OCI-M1 (cell line): ENCODE results near the gene KCNMA1.
"Not testable (repeated sequence)": the region's sequence is repeated elsewhere in the genome, so short reads cannot be mapped to it uniquely, and the experiment has no call there.

Experiments used
- DNase-seq: peaks from one replicate; lab custom pipeline; 2025; lab: John Stamatoyannopoulos, UW

KCNMA1 gene

GRCh38 chr10:77532068-77532467 is 105.5 kb downstream of the KCNMA1 start:
- no peak for DNase-seq

DNA sequence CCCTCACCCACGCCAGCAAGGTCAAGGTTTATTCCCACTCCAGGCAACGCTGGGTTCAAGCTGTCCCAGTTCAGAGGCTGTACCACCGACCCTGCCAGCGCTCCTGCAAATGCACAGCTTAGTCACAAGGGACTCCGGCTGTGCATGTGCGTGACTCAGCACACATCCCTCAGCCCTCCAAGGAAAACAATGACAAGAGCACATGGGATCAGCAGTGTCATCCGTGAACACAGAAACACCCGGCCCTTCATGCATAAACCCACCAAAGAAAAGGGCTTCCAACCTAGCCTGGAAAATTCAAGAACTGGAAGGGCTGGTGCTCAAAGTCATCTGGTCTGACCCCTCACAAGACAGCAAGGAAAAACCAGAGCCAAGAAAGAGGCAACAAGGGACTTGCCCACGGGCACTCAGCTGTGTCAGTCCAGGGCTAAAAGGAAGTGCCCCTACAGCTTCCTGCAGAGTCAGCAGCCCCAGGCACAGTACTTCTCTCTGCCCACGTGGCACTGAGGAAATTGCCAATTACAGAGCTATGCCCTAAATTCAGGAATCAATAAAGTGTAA is 106.1 kb downstream of the KCNMA1 start:
- DNase-seq, result no peak

- DNase-seq, result no peak
Measured at GRCh38 chr10:77530011-77530410, 107.6 kb downstream of the KCNMA1 start.

DNA sequence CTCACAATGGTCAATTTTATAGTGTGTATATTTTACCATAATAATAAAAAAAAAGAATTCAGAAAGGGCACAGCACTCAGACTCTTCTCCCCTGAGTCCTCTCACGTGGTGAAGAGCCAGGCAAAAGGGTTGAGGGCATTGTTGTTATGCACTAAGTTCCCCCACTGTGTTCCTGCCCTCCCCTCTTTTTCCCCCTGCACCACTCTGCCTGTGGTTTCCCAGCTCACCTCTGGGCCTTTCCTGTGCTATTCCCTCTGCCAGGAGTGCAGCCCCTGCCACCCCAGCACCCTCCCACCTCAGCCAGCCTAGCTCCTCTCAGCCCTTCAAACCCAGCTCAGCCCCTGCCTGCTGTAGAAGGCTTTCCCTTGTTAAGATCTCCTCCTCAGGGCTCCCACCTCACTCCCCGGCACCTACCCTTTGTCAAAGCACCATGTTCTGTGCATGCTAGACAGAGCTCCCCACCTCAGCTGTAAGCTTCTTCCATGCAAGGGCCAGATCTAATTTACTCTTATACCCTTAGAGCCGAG is 108.5 kb downstream of the KCNMA1 start:
- no peak for DNase-seq

DNA sequence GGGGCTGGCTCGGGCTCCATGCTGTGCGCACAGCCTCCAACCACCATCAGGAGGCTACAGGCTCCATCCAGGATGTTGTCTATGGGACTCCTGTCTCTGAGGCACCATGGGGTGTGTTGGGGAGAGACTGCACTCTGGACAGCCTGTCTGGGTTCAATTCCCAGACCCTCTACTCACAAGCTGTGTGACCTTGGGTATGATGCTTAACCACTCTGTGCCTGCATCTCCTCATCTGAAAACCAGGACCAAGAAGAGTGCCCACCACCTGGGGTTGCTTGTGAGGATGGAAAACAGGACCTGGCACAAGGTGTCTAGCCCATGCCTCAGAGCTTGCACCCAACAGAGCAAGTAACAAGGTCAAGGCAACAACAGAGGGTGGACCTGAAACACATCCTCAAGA is 109.8 kb downstream of the KCNMA1 start:
- DNase-seq, result no peak

GRCh38 chr10:77526868-77527617 is 110.6 kb downstream of the KCNMA1 start:
- DNase-seq, result no peak

DNA sequence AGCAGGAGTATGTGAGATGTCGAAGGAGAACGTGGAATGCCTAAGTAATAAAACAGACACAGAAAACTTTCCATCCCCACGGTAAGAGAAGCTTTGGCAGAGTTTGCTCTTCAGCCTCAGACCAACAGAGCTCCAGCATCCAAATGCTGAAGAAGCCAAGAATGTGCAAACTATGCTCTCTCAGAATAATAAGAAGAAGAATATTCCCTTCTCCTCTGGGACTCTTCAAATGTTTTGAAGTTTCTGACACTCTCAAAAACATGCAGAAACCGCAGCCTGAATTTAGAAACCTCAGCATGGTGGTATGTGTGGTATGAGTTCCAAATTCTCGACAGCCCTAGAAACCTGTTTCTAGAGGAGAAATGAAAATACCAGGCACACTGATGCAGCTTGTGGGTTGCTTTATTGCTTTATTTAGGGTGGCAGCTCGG is 113.3 kb downstream of the KCNMA1 start:
- DNase-seq, result no peak

DNA sequence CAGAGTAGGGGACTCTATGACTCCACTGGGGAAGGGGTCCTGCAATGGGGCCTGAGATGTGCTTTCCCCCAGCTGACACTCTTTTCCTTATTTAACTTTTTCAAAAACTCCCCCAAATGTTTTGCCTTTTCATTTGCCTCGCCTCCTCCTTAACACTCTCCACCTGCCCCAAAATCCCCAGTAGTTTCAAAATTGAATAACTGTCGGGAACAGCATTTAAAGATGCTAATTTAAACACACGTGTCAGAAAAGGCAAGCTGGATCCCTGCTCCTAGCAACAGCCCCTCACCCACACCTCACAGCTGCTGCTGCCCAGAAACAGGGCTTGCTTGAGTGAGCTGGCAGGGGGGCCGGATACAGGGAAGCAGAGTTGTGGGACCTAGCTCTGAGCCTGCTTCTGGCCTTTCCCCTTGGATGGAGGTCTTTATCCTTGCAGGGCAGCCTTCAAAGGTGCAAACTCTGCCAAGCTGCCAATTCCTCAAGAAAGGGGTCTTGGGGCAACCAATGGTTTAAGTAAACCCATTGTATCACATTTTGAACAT is 115.3 kb downstream of the KCNMA1 start:
- DNase-seq, result no peak

- DNase-seq, result no peak
Measured at GRCh38 chr10:77520995-77521394, 116.6 kb downstream of the KCNMA1 start.

DNA sequence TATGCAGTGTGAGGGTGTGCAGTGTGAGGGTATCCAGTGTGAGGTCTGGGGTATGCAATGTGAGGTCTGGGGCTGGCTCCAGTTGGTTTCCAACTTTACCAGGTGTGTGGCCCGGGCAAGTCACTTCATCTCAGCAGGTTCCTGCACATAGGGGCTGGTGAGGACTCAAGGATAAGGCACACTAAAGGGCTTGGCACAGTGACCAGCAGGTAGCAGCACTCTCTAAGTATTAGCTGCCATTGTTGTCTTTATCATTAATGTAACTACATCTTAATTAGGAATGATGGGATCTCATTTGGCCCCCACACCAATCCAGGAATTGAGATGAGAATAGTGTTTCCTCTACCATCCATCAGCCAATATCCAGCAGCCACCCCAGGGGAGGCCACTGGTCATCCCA is 117.3 kb downstream of the KCNMA1 start:
- no peak for DNase-seq

DNA sequence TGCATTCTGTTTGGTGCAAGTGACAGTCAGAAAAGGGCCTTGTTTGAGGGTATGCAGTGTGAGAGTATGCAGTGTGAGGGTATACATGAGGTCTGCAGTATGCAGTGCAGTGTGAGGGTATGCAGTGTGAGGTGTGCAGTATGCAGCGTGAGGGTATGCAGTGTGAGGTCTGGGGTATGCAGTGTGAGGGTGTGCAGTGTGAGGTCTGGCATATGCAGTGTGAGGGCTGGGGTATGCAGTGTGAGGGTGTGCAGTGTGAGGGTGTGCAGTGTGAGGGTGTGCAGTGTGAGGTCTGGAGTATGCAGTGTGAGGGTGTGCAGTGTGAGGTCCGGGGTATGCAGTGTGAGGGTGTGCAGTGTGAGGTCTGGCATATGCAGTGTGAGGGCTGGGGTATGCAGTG is 117.8 kb downstream of the KCNMA1 start:
- DNase-seq, result not testable (repeated sequence)

GRCh38 chr10:77518910-77519274 is 118.7 kb downstream of the KCNMA1 start:
- no peak for DNase-seq

DNA sequence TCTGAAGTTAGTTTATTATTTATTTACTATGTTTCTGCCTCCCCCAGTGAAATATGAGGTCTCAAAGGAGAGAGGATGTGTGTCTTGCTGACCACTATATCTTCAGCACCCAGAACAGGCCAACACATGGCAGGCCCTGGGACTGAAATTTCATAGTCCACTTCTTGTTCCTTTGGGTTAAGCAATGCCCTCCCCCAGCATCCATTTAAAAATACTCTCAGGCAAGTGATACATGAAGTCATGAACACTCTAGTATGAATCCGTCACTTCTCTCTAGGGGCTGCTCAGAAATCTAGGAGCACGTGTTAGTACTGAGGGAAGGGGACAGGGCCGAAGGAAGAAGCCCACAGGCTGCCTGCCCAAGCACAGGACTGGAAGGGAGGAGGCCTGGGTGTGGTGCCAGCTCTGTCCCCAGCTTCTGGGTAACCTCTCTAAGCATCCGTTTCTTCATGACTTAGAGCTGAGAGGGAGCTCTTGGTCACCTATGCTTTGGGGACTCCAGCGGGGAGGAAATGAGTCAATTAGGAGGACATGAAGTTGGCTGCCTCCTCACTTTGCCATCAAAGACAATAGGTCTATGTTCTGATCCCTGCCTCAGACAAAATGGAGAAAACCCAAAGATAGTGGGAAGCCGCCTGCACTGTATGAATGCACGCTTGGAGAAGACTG is 119.2 kb downstream of the KCNMA1 start:
- DNase-seq, result no peak

DNA sequence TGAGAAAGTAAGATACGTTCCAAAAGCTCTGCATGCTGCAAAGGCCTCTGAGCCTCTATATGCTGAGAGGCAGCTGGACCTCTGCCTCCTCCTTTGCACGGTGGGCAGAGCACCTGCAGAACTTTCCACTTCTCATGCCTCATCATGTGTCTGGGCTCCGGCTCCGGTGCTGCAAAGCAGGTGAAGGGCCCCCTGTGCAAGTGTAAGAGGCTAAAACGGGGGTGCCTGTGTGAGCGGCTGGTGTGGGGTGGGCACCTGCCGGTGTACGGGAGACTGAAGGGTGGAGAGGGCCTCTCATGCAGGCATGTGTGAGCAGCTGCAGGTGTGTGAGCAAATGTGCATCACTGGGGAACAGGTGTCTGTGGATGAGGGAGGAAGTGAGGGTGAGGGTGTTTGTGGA is 121.0 kb downstream of the KCNMA1 start:
- DNase-seq, result no peak

DNA sequence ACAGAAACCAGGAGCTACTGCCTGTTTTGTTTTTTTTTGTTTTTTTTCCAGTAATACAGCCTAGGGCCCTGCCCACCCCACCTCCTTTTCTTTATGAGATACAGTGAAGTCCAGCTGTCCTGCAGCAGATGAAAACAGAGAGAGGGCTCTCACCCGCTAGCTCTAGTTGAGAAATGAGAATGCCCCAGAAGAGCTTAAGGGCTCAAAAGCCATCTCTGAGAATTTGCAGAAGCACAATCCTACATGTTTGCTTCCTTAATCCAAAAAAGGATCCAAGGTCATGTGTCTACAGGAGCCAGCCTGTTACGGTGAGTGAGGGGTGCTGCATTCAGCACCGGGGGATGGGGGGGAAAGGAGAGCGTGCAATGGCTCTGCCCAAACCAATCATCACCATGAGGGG is 122.7 kb downstream of the KCNMA1 start:
- DNase-seq, result no peak

GRCh38 chr10:77513781-77514331 is 123.8 kb downstream of the KCNMA1 start:
- DNase-seq, result no peak

GRCh38 chr10:77513220-77513619 is 124.4 kb downstream of the KCNMA1 start:
- DNase-seq, result no peak

DNA sequence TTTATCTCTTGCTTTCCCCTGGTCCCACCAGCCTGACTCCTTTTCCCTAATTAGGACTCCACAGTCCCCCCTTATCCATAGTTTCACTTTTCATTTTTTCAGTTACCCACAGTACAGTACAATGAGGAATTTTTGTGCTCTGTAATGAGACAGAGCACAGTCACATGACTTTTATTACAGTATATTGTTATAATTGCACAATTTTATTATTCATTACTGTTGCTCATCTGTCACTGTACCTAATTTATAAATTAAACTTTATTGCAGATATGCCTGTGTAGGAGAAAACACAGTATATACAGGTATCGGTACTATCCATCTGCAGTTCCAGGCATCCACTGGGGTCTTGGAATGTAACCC is 125.4 kb downstream of the KCNMA1 start:
- no peak for DNase-seq

DNA sequence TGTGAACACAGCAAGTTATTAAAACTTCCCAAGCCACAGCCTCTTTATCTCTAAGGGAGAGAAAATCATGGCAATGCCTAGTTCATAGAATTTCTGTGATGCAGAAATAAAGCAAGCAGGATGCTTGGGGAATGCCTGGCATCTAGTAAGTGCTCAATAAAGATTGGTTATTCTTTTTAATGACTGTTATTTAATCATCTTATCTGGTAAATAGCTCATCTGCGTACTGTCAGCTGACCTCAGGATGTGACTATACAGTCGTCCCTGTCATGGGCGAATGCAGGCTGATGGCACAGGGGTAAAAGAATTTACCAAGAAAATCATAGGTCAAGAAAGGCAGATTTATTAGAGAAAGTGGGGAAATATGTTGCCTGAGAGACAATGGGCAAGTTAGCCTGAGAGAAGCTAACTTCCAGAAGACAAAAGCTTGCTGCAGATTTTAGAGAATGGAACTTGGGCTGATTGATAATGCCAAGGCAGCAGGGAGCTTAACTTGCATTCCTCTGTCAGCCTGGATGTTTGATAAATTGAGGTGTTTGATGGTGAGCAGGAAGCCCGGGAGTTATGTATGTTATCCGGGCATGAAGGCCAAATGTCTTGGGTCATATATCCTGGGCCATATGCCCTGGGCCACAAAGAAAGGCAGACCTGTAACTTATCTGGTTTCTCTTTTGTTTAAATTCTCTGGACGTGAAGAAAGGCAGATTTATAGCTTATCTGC is 126.0 kb downstream of the KCNMA1 start:
- DNase-seq, result no peak

DNA sequence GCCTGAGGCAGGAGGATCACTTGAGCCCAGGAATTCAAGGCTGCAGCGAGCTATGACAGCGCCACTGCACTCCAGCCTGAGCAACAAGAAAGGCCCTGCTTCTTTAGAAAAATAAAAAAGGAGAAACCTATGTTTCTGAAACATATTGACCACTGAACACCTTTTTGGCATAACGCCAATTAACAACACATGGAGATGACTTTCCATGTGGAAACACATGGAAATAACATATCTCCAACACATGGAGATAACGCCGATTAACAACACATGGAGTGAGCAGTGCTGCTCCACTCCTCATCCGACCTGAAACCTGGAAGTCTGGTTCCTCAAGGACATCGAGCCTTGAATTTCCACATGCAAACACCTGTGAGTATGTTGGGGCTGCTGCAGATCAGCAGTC is 126.9 kb downstream of the KCNMA1 start:
- no peak for DNase-seq

- DNase-seq, result no peak
Measured at GRCh38 chr10:77510294-77510693, 127.3 kb downstream of the KCNMA1 start.

GRCh38 chr10:77509391-77509790 is 128.2 kb downstream of the KCNMA1 start:
- no peak for DNase-seq
